Posterior vena cava (tissue), 2 donors: ENCODE results near the gene LIMK1. TPM values are rescaled to one million over a fixed set of nuclear protein-coding genes. Genes with fewer than 3 reads are reported as not detected.
A peak's percentile ranks its signal among the peaks of the same experiment; 100 is the strongest.

Source experiments
- DNase-seq: peaks from one replicate; pipeline ENCODE4 v3.0.0-alpha.2; 2020; ENCODE audit warnings: low spot score
- intact Hi-C, 2 donors: fragments of 100-400 bp; cut with DNase I; formaldehyde crosslinking; loops; one replicate each; pipeline versions ENCODE4 v1.14.1 to v1.14.2; 2022 to 2023
- total RNA-seq, 2 donors: library from RNA; stranded (reverse); fragmentation: NEBNext Ultra II Directional; extraction: Animal tissue kit (Norgen Biotek cat#: 25700); gene quantifications; one replicate each; pipeline ENCODE4 v1.2.1, GENCODE V29; 2021
- donor health status: DM: yes; HTN: yes; CAD: no.
- donor health status: DM: yes; HTN: yes; CAD: no.

Gene LIMK1
- total RNA-seq, 2 donors from 2014 or later = 19.4 to 22.3 TPM

DNA sequence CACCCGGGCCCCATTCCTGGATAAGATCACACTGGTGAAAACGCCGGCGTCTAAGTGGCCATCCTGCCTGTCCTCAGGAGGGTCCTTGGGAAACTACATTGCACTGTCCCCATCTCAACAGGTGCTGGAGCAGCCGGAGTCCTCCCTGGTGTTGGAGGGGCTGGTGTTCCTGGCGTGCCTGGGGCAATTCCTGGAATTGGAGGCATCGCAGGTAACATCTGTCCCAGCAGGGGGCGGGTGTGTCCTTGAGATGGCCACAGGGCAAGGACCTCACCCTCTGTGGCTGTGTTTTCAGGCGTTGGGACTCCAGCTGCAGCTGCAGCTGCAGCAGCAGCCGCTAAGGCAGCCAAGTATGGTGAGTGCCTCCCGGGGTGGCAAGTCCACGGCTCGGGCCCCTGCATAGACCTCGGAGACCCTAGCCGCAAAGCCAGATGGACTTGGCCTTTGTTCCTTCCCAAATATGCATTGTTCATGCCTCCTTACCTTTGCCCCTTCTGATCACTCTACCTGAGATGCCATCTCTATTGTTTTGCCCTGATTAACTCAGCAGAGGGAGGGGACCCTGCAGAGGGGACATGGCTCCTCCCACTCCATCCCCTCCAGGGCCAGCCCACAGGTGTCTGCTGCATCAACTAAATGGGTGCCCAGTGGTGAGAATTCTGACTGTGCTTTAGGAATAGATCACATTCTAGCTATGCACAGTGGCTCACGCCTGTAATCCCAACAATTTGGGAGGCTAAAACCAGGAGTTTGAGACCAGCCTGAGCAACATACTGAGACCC lies 31.8 kb upstream of the LIMK1 start:
- intact Hi-C loops = no loop called here
- peak; percentile 80 for DNase-seq

DNA sequence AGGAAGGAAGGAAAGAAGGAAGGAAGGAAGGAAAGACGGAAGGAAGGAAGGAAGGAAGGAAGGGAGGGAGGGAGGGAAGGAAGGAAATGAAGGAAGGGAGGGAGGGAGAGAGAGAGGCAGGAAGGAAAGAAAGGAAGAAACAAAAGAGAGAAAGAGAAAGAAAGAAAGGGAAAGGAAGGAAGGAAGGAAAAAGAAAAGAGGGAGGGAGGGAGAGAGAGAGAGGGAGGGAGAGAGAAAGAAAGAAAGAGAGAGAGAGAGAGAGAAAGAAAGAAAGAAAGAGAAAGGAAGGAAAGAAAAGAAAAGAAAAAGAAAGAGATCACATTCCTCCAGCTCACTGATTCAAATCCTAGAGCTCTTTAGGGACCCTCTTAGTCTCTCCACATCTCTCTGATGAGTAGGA lies 31.0 kb upstream of the LIMK1 start:
- DNase-seq = no peak
- intact Hi-C loops = no loop called here

DNA sequence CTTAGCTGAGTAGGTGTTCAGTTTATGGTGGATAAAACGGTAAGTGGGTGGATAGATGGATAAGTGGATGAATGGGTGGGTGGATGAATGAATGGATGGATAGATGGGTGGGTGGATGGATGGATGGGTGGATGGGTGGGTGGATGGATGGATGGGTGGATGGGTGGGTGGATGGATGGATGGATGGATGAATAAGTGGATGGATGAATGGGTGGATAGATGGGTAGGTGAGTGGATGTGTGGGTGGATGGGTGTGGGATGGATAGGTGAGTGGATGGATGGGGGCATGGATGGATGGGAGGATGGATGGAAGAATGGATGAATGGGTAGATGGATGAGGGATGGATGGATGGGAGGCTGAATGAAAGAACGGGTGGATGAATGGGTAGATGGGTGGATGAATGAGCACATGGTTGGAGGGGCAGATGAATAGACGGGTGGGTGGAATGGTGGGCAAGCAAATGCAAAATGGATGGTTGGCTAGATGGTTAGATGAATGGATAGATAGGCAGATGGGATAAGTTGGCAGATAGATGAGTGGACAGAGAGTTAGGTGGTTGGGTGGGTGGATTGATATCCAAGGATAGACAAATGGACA lies 29.9 kb upstream of the LIMK1 start:
- intact Hi-C loops = no loop called here
- DNase-seq = no peak

DNA sequence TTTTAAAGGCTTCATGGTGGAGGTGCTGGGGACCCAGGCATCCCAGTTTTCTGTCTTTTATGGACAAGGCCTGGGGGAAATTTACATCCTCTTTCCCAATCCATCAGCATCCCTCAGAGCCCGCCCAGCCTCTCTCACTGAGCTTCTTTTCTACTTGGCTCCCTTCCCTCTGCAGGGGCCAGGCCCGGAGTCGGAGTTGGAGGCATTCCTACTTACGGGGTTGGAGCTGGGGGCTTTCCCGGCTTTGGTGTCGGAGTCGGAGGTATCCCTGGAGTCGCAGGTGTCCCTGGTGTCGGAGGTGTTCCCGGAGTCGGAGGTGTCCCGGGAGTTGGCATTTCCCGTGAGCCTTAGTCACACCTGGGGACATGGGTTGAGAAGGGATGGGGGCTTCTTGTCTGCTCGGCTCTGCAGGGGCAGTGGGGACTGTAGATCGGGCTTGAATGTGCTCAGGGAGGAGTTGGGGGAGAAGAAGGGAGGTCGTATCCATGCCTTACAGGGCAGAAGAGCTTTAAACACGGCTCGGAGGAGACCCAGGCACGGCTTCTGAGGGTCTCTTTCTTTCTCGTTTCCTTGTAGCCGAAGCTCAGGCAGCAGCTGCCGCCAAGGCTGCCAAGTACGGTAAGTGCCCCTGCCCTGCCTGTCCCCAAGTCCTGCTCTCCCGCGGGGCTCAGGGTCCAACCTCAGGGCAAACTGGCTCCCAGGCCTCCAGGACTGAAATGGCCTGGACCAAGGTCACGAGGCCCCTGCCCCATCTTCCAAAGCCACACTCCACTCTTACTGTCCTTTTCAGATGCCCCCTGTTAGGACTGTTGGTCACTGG lies 27.3 kb upstream of the LIMK1 start:
- intact Hi-C loops = no loop called here
- DNase-seq = peak; percentile 80

DNA sequence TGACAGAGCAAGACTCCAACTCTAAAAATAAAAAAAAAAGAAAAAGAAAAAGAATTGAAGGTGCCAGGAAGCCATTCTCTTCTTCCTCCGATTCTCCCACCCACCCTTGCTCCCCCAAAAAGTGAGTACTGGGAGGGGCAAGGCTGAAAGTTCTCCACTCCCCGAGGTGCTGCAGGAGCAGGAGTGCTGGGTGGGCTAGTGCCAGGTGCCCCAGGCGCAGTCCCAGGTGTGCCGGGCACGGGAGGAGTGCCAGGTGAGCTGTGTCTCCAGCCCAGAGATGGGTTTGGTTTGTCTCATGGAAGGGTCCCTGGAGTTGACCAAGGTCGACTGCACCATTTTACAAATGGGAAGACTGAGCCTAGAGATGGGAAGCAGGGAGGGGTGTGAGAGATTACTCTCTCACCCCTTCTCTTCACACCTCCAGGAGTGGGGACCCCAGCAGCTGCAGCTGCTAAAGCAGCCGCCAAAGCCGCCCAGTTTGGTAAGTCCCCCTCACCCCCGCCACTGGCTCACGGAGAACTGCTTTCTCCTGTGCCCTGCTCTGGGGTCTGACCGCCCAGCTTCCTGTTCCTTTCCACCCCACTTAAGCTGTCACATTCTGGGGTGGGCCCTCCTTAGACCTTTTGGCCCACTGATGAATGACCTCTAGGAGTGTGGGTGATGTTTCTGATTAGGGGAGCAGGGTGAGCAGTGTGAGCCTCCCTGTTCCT lies 26.2 kb upstream of the LIMK1 start:
- peak; percentile 68 for DNase-seq
- intact Hi-C loops = no loop called here

DNA sequence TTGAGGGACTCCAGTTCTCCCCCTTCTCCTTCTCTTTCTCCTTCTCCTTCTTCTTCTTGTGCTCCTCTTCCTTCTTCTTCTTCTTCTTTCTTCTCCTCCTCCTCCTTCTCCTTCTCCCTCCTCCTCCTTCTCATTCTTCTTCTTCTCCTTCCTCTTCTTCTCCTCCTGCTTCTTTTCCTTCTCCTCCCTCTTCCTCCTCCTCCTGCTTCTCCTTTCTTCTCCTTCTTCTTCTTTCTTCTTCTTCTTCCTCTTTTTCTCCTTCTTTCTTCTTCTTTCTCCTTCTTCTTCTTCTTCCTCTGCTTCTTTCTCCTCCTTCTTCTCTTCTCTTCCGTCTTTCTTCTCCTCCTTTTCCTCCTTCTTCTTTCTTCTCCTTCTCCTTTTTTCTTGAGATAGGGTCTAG lies 25.6 kb upstream of the LIMK1 start:
- no peak for DNase-seq

DNA sequence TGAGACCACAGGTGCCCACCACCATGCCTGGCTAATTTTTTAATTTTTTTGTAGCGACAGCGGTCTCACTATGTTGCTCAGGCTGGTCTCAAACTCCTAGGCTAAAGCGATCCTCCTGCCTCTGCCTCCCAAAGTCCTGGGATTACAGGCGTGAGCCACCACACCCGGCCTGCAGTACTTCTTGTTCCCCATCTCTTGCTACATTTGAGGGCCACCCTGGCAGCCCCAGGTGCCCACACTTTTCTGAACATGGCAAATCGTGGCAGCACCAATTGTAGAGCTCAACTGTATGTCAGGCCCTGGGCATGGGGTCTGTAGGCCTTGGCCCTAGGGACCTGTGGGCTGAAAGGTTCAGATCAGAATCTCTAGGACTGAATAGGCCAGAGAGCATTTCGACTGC lies 25.1 kb upstream of the LIMK1 start:
- intact Hi-C loops = no loop called here
- DNase-seq = peak; percentile 55

More for the DNA sequence above, 25.6 kb upstream of the LIMK1 start:
- intact Hi-C loops = no loop called here

DNA sequence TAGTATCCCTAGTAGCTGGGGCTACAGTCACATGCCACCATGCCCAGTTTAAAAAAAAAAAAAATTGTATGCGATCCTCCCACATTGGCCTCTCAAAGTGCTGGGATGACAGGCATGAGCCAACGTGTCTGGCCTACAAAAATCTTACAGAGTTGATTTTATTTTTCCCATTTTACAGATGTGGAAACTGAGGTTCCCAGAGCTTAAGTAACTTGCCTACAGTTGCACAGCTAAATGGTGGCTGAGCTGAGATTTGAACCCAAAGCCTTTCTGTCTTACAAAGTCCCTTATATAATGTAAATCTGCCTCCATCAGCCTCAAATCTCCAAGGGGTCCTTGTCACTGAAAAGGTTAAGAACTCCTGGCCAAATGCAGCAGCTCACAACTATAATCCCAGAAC lies 24.6 kb upstream of the LIMK1 start:
- DNase-seq = no peak
- intact Hi-C loops = no loop called here

DNA sequence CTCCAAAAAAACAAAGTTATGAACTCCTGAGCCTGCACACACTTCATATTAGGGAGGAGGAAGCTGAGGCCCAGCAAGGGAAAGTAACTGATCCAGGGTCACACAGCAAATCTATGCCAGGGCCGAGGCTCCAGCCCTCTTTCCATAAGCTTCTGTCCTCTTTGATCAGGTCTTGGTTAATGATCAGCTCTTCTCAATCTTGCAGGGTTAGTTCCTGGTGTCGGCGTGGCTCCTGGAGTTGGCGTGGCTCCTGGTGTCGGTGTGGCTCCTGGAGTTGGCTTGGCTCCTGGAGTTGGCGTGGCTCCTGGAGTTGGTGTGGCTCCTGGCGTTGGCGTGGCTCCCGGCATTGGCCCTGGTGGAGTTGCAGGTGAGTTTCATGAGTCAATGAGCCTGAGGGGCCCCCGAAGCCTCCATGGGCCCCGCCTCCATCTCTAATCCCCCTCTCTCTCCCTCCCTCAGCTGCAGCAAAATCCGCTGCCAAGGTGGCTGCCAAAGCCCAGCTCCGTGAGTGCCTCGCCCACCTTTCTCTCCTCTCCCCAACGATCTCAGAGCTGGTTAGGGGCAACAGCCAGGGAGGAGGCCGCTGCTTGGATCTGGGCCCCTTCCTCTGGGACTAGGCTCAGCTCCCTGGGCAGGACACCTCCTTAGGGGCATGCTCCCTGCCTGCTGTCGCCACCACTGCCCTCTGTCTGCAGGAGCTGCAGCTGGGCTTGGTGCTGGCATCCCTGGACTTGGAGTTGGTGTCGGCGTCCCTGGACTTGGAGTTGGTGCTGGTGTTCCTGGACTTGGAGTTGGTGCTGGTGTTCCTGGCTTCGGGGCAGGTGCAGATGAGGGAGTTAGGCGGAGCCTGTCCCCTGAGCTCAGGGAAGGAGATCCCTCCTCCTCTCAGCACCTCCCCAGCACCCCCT lies 23.7 kb upstream of the LIMK1 start:
- intact Hi-C loops = loop anchor here in 1 of 2 donors (10.0 kb wide), 1 partner anchor 335 kb away; no protein-coding TSS in a partner anchor
- DNase-seq = peak; percentile 77

DNA sequence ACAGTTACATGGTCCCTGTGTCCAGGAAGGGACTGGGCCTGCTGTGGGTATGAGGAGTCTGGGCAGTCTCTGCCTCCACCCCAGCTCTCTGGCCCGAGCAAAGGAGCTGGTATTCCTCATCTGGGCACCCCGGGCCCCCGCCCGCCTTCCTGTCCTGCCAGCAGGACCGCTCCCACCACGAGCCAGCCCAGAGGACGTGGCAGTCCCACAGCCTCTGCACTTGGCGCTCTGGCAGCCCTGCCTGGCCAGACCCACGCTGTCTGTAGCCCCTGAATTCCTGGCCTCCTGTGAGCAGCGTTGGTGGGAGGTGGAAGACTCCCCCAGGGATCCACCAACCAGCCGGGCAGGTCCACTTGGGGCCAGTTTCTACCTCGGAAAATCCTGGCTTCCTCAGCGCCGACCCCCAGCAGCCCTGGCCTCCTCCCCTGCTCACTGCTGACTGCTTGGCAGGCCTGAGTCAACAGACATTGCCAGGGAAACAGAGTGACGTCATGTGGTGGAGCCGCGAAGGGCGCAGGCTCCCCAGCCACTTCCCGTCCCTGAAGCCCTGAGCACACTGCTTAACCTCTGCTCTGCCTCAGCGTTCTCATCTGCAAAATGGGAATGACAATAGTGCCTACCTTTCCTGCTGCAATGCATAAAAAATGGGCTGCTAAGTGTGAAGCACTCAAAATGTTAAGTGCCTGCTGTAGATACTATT lies 21.6 kb upstream of the LIMK1 start:
- peak; percentile 95 for DNase-seq
- intact Hi-C loops = loop anchor here (1.0 to 10.0 kb wide), 2 partner anchors 50 to 333 kb away; no protein-coding TSS in a partner anchor

DNA sequence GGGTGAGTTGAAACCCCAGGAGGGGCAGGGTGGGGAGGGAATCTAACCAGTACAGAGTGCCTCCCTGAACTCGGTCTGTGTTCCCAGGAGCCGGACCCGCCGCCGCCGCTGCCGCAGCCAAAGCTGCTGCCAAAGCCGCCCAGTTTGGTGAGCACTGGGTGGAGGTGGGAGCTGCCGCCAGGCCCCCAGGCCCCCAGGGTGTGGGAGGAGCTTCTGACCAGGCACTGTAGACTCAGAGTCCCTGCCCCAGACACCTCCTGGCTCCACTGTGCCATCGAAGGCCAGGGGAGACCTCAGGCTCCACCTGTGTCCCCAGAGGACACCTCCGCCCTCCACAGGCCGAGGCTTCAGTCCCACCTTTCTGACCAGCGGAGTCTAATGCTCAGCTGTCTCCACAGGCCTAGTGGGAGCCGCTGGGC lies 20.4 kb upstream of the LIMK1 start:
- intact Hi-C loops = loop anchor here in 1 of 2 donors (10.0 kb wide), 1 partner anchor 332 kb away; no protein-coding TSS in a partner anchor
- DNase-seq = peak; percentile 81

DNA sequence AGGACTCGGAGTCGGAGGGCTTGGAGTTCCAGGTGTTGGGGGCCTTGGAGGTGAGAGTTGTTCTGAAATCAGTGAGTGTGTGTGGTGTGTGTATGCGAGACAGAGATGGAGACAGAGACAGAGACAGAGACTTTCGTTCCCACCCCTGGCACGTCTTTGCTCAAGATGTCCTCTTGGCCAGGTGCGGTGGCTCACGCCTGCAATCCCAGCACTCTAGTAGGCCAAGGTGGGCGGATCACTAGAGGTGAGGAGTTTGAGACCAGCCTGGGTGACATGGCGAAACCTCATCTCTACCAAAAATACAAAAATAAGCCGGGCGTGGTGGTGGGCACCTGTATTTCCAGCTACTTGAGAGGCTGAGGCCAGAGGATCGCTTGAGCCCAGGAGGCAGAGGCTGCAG lies 20.0 kb upstream of the LIMK1 start:
- peak; percentile 69 for DNase-seq
- intact Hi-C loops = loop anchor here in 1 of 2 donors (10.0 kb wide), 1 partner anchor 331 kb away; no protein-coding TSS in a partner anchor

DNA sequence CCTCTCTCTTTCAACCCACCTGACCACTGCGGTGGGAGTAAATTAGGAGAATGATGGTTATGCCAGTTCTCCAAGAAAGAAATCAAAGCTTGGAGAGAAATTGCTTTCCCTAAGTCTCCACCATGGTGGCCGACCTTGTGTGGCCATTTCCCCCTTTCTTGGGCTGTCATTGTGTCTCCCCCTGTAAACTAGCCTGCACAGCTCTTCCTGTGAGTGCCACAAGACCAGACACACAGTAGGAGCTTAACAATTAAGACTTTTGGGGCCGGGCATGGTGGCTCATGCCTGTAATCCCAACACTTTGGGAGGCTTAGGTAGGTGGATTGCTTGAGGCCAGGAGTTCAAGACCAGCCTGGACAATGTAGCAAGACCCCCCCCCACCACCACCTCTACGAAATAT lies 18.9 kb upstream of the LIMK1 start:
- intact Hi-C loops = loop anchor here in 1 of 2 donors (10.0 kb wide), 1 partner anchor 330 kb away; no protein-coding TSS in a partner anchor
- no peak for DNase-seq

DNA sequence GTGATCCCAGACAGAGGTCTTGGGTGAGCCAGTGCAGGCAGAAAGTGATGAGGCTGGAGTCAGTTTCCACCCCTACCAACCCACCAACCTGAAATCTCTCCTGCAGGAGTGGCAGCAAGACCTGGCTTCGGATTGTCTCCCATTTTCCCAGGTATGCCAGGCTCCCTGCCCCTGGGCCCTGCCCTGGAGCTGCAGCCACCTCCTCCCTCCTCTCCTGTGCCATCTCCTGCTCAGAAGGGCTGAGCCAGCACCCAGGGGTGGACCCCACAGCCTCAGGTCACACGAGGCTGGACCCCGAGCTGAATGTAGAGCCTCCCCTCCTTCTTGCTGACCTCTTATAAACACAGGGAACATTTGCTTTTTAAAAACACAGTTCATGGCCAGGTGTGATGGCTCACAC lies 17.0 kb upstream of the LIMK1 start:
- intact Hi-C loops = loop anchor here in 1 of 2 donors (10.0 kb wide), 1 partner anchor 328 kb away; no protein-coding TSS in a partner anchor
- peak; percentile 70 for DNase-seq

DNA sequence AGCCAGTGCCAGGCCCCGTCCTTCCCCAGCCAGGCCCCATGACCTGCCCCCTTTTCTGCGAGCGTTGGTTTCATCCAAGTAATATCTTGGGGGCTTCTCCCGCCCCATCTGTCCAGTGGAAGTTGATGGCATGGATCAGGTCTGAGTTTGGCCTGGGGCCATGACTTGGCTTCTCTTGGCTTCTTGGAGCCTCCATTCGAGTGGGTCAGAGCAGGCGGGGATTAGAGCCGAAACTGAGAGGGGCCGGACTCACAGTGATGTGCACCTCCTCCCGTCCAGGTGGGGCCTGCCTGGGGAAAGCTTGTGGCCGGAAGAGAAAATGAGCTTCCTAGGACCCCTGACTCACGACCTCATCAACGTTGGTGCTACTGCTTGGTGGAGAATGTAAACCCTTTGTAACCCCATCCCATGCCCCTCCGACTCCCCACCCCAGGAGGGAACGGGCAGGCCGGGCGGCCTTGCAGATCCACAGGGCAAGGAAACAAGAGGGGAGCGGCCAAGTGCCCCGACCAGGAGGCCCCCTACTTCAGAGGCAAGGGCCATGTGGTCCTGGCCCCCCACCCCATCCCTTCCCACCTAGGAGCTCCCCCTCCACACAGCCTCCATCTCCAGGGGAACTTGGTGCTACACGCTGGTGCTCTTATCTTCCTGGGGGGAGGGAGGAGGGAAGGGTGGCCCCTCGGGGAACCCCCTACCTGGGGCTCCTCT lies 15.1 kb upstream of the LIMK1 start:
- DNase-seq = peak; percentile 73
- intact Hi-C loops = loop anchor here in 1 of 2 donors (10.0 kb wide), 1 partner anchor 326 kb away; no protein-coding TSS in a partner anchor

DNA sequence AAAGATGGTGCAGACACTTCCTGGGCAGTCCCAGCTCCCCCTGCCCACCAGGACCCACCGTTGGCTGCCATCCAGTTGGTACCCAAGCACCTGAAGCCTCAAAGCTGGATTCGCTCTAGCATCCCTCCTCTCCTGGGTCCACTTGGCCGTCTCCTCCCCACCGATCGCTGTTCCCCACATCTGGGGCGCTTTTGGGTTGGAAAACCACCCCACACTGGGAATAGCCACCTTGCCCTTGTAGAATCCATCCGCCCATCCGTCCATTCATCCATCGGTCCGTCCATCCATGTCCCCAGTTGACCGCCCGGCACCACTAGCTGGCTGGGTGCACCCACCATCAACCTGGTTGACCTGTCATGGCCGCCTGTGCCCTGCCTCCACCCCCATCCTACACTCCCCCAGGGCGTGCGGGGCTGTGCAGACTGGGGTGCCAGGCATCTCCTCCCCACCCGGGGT lies 14.5 kb upstream of the LIMK1 start:
- DNase-seq = peak; percentile 82
- intact Hi-C loops = loop anchor here in 1 of 2 donors (10.0 kb wide), 1 partner anchor 326 kb away; no protein-coding TSS in a partner anchor
